Sigmoid colon (tissue), 7 donors: ENCODE measurements around the gene INSIG1. TPM values are rescaled to one million over a fixed set of nuclear protein-coding genes. Genes with fewer than 3 reads are reported as not detected.

Experiments used
- DNase-seq: peaks from one replicate; pipeline ENCODE4 v3.0.0-alpha.2; 2019
- H3K27ac ChIP-seq, 4 donors: fragments of 200-600 bp; sonication (generic); one replicate each; pipeline ENCODE4 v1.5.1; 2016 to 2019; ENCODE audit warnings: mild to moderate bottlenecking in 1 of 4
- H3K27me3 ChIP-seq, 3 donors: fragments of 200-600 bp; sonication (generic); one replicate each; pipeline ENCODE4 v1.5.1; 2019; ENCODE audit warnings: mild to moderate bottlenecking in 1 of 3
- H3K36me3 ChIP-seq, 4 donors: fragments of 200-600 bp; sonication (generic); one replicate each; pipeline ENCODE4 v1.5.1; 2016 to 2019
- H3K4me1 ChIP-seq, 4 donors: fragments of 200-600 bp; sonication (generic); one replicate each; pipeline ENCODE4 v1.5.1; 2017 to 2019
- H3K4me3 ChIP-seq, 4 donors: fragments of 200-600 bp; sonication (generic); one replicate each; pipeline ENCODE4 v1.5.1; 2017 to 2019; ENCODE audit warnings: mild to moderate bottlenecking in 2 of 4, moderate library complexity in 1 of 4
- H3K9me3 ChIP-seq, 4 donors: fragments of 200-600 bp in 3 of 4; sonication (generic) in 3 of 4; one replicate each; pipeline versions ENCODE4 v1.5.1 to v1.6.1; 2013 to 2019
- EP300 ChIP-seq, 4 donors: sonication (generic); formaldehyde crosslinking; IDR thresholded peaks; one replicate each; pipeline ENCODE4 v1.6.1; 2017; ENCODE audit warnings: antibody characterized with exemption in 4 of 4
- POLR2A ChIP-seq, 2 donors: fragments of 450-650 bp; IDR thresholded peaks; one replicate each; pipeline ENCODE4 v1.6.1; 2016; ENCODE audit warnings: antibody characterized with exemption in 2 of 2, mild to moderate bottlenecking in 2 of 2, moderate library complexity in 2 of 2
- POLR2AphosphoS5 ChIP-seq, 4 donors: sonication (generic); formaldehyde crosslinking; IDR thresholded peaks; one replicate each; pipeline ENCODE4 v1.6.1; 2017; ENCODE audit warnings: antibody characterized with exemption in 4 of 4
- WGBS, 2 donors: extraction: QIAGEN DNeasy Blood & Tissue Kit; methylation state at CpG; one replicate each; pipeline ENCODE4 v1.1.7; 2013; 5-methylcytosine and 5-hydroxymethylcytosine counted together
- intact Hi-C: fragments of 100-400 bp; cut with DNase I; formaldehyde crosslinking; loops from one replicate; pipeline ENCODE4 v1.15.1; 2023
- polyA plus RNA-seq, 3 donors: library from polyadenylated mRNA; stranded (reverse); fragments of 200-250 nt; gene quantifications; one replicate each; pipeline ENCODE4 v1.2.3, GENCODE V29; 2013
- total RNA-seq, 4 donors: library from RNA; depleted of rRNA; stranded (reverse); fragments of >200 nt; gene quantifications; one replicate each; pipeline ENCODE4 v1.1.0, GENCODE V29; 2016
- TF ChIP-seq, protein P1 (sequence below), 4 experiments: fragments of 450-650 bp in 3 of 4; fragments of 200-600 bp in 1 of 4; IDR thresholded peaks; one replicate each; pipeline ENCODE4 v1.5.1; 2016 to 2019; ENCODE audit warnings: antibody characterized with exemption in 4 of 4, mild to moderate bottlenecking in 3 of 4, moderate library complexity in 2 of 4
- donor health status: healthy with polysubstance abuse.
- donor health status: Bipolar disorder and iron deficiency.
- donor health status: healthy.

INSIG1 gene
- total and polyA plus RNA-seq, 7 donors: 22.2 to 102 (median 39.1) TPM

DNA sequence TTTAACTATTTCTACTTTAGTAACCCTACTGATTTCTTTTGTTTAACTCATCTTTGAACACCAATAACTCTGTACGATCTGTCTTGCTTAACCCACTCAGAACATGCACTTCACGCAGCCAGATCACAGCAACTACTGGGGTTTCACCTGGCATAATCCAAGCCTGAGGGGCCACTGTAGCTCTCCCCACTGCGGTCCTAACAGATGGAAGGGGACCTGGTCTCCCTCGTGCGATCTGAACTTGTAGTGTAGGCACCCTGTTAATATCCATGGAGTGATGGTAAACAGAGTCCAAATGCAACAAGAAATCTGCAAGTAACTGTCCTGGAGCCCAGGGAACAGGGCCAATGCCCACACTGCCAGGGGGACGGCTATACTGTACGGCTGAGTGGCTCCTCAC is 45.5 kb downstream of the INSIG1 start:
- no peak for TF ChIP-seq EP300 (IDR thresholded peaks at IDR 0.05)
- Histone ChIP-seq H3K4me3 (no peak overlapping the region), H3K9me3 (no peaks in the 10 kb centered on the region), H3K36me3 (no peaks in the 10 kb centered on the region), H3K4me1 (peaks cover 0 to 11% (median 10%) of the 10 kb centered on the region in 4 donors), H3K27ac (no peak overlapping the region), H3K27me3 (peaks cover 3 to 24% (median 4%) of the 10 kb centered on the region in 3 donors)
- WGBS, 2 donors: 79 to 87% methylated on average over 7 of the region's 7 CpGs
- intact Hi-C loops: loop anchor here (10.0 kb wide), 1 partner anchor 338 kb away; the partner anchor contains the start of gene PAXIP1
- peak; percentile 46 for DNase-seq

- H3K4me1 ChIP-seq: peaks cover 0 to 11% (median 10%) of the 10 kb centered on the region in 4 donors
- peak; percentile 49 for DNase-seq
- no peak overlapping the region for H3K27ac ChIP-seq
- intact Hi-C loops: loop anchor here (1.0 to 10.0 kb wide), 2 partner anchors 339 to 416 kb away; partner anchors contain the start of gene PAXIP1
- H3K9me3 ChIP-seq: no peaks in the 10 kb centered on the region
- TF ChIP-seq POLR2AphosphoS5 (IDR thresholded peaks at IDR 0.05): no peak
- TF ChIP-seq EP300 (IDR thresholded peaks at IDR 0.05): no peak
- TF ChIP-seq POLR2A (IDR thresholded peaks at IDR 0.05): no peak
- TF ChIP-seq, protein P1, sequence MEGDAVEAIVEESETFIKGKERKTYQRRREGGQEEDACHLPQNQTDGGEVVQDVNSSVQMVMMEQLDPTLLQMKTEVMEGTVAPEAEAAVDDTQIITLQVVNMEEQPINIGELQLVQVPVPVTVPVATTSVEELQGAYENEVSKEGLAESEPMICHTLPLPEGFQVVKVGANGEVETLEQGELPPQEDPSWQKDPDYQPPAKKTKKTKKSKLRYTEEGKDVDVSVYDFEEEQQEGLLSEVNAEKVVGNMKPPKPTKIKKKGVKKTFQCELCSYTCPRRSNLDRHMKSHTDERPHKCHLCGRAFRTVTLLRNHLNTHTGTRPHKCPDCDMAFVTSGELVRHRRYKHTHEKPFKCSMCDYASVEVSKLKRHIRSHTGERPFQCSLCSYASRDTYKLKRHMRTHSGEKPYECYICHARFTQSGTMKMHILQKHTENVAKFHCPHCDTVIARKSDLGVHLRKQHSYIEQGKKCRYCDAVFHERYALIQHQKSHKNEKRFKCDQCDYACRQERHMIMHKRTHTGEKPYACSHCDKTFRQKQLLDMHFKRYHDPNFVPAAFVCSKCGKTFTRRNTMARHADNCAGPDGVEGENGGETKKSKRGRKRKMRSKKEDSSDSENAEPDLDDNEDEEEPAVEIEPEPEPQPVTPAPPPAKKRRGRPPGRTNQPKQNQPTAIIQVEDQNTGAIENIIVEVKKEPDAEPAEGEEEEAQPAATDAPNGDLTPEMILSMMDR (IDR thresholded peaks at IDR 0.05): no peak
- no peak overlapping the region for H3K4me3 ChIP-seq
- peaks cover 3 to 24% (median 4%) of the 10 kb centered on the region in 3 donors for H3K27me3 ChIP-seq
- H3K36me3 ChIP-seq: no peaks in the 10 kb centered on the region
- WGBS, 2 donors: 37 to 78% methylated on average over 11 of the region's 11 CpGs
These were observed 46.0 kb downstream of the INSIG1 start for GRCh38 chr7:155343661-155344121.

GRCh38 chr7:155344270-155344617 is 46.6 kb downstream of the INSIG1 start:
- Histone ChIP-seq H3K4me1 (peaks cover 0 to 11% (median 10%) of the 10 kb centered on the region in 4 donors), H3K27ac (no peak overlapping the region), H3K4me3 (peak overlapping the region in 1 of 4 donors; percentile 42), H3K27me3 (peaks cover 4 to 26% (median 9%) of the 10 kb centered on the region in 3 donors), H3K36me3 (no peaks in the 10 kb centered on the region), H3K9me3 (no peaks in the 10 kb centered on the region)
- DNase-seq: peak; percentile 60
- WGBS, 2 donors: 31 to 42% methylated on average over 16 of the region's 16 CpGs
- TF ChIP-seq POLR2A (IDR thresholded peaks at IDR 0.05): no peak
- TF ChIP-seq, protein P1 (IDR thresholded peaks at IDR 0.05): no peak
- intact Hi-C loops: loop anchor here (1.0 to 10.0 kb wide), 2 partner anchors 339 to 417 kb away; partner anchors contain the start of gene PAXIP1

DNA sequence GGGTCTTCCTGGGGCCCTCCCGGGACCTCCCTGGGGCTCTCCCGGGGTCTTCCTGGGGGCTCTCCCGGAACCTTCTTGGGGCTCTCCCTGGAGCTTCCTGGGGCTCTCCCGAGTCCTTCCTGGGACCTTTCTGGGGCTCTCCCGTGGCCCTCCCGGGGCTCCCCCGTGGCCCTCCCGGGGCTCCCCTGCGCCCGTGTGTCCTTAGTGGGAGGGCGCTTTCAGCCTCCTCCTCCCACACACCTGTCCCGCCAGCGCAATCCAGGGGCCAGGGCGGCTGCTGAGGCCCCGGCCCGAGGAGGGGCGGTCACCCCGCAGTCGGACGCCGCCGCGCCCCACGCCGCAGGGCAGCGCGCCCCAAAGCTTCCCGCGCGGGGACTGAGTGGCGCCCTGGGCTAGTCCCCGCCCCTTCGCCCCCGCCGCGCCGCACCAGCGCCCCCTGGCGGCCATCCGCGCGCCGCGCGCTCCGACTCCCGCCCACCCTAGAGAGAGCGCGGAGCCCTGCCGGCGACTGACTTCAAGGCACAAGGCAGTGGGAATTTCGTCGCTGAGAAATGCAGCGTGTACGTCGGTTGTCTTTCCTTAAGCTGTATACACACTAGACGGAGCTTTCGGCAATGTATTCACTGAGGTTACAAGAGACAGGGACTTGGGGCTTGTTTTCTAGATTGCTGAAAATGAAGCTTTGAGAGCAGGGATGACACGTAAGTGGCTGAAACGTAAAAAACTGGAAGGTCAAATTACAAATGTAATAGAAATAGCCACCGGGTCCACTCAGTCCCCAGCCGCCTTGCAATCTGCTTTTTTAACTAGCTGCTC is 47.1 kb downstream of the INSIG1 start:
- peaks cover 0 to 11% (median 10%) of the 10 kb centered on the region in 4 donors for H3K4me1 ChIP-seq
- DNase-seq: peak; percentile 87
- TF ChIP-seq POLR2AphosphoS5 (IDR thresholded peaks at IDR 0.05) (no peak), POLR2A (IDR thresholded peaks at IDR 0.05) (no peak)
- TF ChIP-seq, protein P1 (IDR thresholded peaks at IDR 0.05): peak; percentile 46 to 94 (median 75)
- H3K9me3 ChIP-seq: no peaks in the 10 kb centered on the region
- H3K27ac ChIP-seq: no peak overlapping the region
- H3K4me3 ChIP-seq: peak overlapping the region in 3 of 4 donors; percentile 38 to 43 (median 42)
- WGBS, 2 donors: 2 to 3% methylated on average over 62 of the region's 62 CpGs
- H3K27me3 ChIP-seq: peaks cover 4 to 27% (median 14%) of the 10 kb centered on the region in 3 donors
- no peaks in the 10 kb centered on the region for H3K36me3 ChIP-seq
- intact Hi-C loops: loop anchor here (1.0 to 10.0 kb wide), 3 partner anchors 155 to 418 kb away; partner anchors contain the start of gene PAXIP1

GRCh38 chr7:155345490-155345889 is 47.8 kb downstream of the INSIG1 start:
- Histone ChIP-seq H3K27ac (no peak overlapping the region), H3K36me3 (no peaks in the 10 kb centered on the region), H3K4me3 (peak overlapping the region in 1 of 4 donors; percentile 42), H3K4me1 (peaks cover 0 to 11% (median 10%) of the 10 kb centered on the region in 4 donors), H3K27me3 (peaks cover 4 to 31% (median 17%) of the 10 kb centered on the region in 3 donors), H3K9me3 (no peaks in the 10 kb centered on the region)
- 66 to 76% methylated on average over 2 of the region's 2 CpGs for WGBS, 2 donors
- peak; percentile 32 for DNase-seq
- intact Hi-C loops: loop anchor here (1.0 to 10.0 kb wide), 2 partner anchors 155 to 341 kb away; partner anchors contain the start of gene PAXIP1
- TF ChIP-seq EP300 (IDR thresholded peaks at IDR 0.05): no peak
- no peak for TF ChIP-seq POLR2AphosphoS5 (IDR thresholded peaks at IDR 0.05)
- TF ChIP-seq, protein P1 (IDR thresholded peaks at IDR 0.05): no peak
- TF ChIP-seq POLR2A (IDR thresholded peaks at IDR 0.05): no peak
